Right renal cortex interstitium (tissue), 3 donors: ENCODE measurements around the gene VAV3. TPM values are rescaled to one million over a fixed set of nuclear protein-coding genes. Genes with fewer than 3 reads are reported as not detected.
"Not testable (repeated sequence)": the region's sequence is repeated elsewhere in the genome, so short reads cannot be mapped to it uniquely, and the experiment has no call there.

Source experiments
- DNase-seq, 3 donors: peaks; one replicate each; pipeline ENCODE4 v3.0.0-alpha.2; 2013; ENCODE audit warnings: low read depth in 3 of 3, low spot score in 2 of 3
- polyA plus RNA-seq, 3 donors: library from polyadenylated mRNA; unstranded; fragments of 120-200 nt; gene quantifications; one replicate each; pipeline ENCODE4 v1.2.1, GENCODE V29; 2013; ENCODE audit not compliant: insufficient read length in 3 of 3

VAV3 gene
- polyA plus RNA-seq, 3 donors: 154 to 159 (median 158) TPM

GRCh38 chr1:107662971-107663370 lies 302.0 kb downstream of the VAV3 start:
- DNase-seq: no peak

- DNase-seq: no peak
These were observed 303.8 kb downstream of the VAV3 start for GRCh38 chr1:107661158-107661557.

- DNase-seq: no peak
These were observed 305.0 kb downstream of the VAV3 start for GRCh38 chr1:107659961-107660360.

GRCh38 chr1:107657356-107657755 lies 307.6 kb downstream of the VAV3 start:
- no peak for DNase-seq

GRCh38 chr1:107653765-107654164 lies 311.2 kb downstream of the VAV3 start:
- DNase-seq: no peak

GRCh38 chr1:107653005-107653404 lies 312.0 kb downstream of the VAV3 start:
- DNase-seq: no peak

- not testable (repeated sequence) for DNase-seq
These were observed 314.2 kb downstream of the VAV3 start for GRCh38 chr1:107650825-107651224.

GRCh38 chr1:107649023-107649422 lies 316.0 kb downstream of the VAV3 start:
- DNase-seq: no peak

GRCh38 chr1:107648071-107648470 lies 316.9 kb downstream of the VAV3 start:
- no peak for DNase-seq

- no peak for DNase-seq
These were observed 318.0 kb downstream of the VAV3 start for GRCh38 chr1:107647012-107647411.

- DNase-seq: no peak
These were observed 321.2 kb downstream of the VAV3 start for GRCh38 chr1:107643766-107644165.

GRCh38 chr1:107640207-107640606 lies 324.8 kb downstream of the VAV3 start:
- DNase-seq: no peak

- DNase-seq: no peak
These were observed 327.9 kb downstream of the VAV3 start for GRCh38 chr1:107637101-107637500.

- DNase-seq: no peak
These were observed 331.4 kb downstream of the VAV3 start for GRCh38 chr1:107633596-107633995.

- no peak for DNase-seq
These were observed 338.7 kb downstream of the VAV3 start for GRCh38 chr1:107626073-107626796.

- DNase-seq: no peak
These were observed 339.5 kb downstream of the VAV3 start for GRCh38 chr1:107625405-107626029.

- DNase-seq: no peak
These were observed 341.5 kb downstream of the VAV3 start for GRCh38 chr1:107623431-107623830.

GRCh38 chr1:107622966-107623365 lies 342.0 kb downstream of the VAV3 start:
- no peak for DNase-seq

GRCh38 chr1:107622535-107622934 lies 342.4 kb downstream of the VAV3 start:
- no peak for DNase-seq

GRCh38 chr1:107620753-107621152 lies 344.2 kb downstream of the VAV3 start:
- no peak for DNase-seq

GRCh38 chr1:107618539-107618938 lies 346.4 kb downstream of the VAV3 start:
- DNase-seq: no peak

- no peak for DNase-seq
These were observed 347.1 kb downstream of the VAV3 start for GRCh38 chr1:107617921-107618320.
